GM18951 (cell line): Measurements from ENCODE around the gene YTHDF2.

ENCODE experiments used
- POLR2A ChIP-seq: IDR thresholded peaks from 4 replicates; pipeline ENCODE4 v1.6.1; 2011; ENCODE audit warnings: mild to moderate bottlenecking; ENCODE audit not compliant: insufficient read length, insufficient read depth; ENCODE audit errors: extremely low read depth
- in situ Hi-C: fragments of 300-500 bp; cut with MboI; formaldehyde crosslinking; loops from one replicate; pipeline ENCODE4 v1.12.0; 2022; ENCODE audit warnings: low sequenced_read_pairs, mixed read lengths, inconsistent platforms; ENCODE audit not compliant: unreplicated experiment

YTHDF2 gene

DNA sequence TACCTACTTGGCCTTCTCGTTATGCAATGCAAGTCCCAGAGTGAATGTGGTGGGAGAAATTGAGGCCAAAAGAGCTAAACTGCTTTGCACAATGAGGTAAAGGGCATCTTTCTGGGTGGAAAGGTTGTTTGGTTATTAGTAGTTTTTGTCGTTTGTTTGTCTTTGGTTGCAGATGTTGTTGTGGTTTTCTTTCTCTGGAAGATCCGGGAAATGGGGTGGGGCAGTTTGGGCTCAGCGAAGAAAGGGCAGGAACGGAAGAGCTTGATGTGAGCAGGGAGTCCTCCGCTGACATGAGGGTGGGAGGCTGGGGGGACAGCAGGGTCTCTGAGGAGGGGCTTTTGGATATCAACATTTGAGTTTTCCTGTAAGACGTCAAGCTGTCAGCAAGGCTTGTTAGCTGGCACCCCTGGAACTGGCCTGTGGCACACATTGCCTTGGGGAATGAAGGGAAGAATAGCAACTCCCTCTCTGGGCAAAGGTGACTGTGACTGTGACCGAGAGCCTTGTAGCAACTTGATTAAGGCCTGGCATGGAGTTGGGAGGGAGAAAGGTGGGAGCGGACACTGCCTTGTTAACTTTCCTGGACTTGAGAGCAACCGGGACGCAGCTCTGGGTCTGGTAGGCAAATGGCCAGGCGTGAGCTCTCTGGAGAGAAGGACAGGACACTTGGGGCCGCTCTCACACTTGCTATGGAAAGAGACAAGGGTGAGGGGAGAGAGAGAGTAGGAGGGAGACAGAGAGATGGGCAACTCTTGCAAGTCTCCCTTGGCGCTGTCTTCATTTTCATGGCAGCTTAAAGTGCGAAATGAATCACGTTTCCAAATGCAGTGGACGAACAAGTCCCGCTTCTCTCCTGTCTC is 59.8 kb downstream of the YTHDF2 start:
- in situ Hi-C loops = loop anchor here (25.0 kb wide), 2 partner anchors 241 to 391 kb away; partner anchors contain the start of gene SRSF4
- TF ChIP-seq POLR2A = no peak

DNA sequence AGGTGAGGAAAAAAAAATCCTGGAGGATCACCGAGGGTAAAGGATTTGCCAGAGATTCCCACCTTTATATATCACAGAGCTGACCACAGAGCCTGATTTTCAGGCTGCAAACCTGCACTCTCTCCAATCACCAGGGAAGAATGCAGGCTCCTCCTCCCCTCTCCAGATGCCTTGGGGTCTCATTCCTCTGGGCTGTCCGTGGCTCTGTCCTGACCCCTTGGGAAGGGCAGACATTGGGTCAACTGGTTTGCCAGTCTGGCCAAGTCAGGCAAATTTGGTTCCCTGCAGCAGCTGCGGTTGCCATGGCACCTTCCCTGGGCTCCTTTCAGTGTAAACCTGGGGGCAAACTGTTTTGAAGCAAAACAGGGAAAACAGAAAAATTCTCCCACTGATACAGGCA is 63.6 kb downstream of the YTHDF2 start:
- TF ChIP-seq POLR2A = no peak
- in situ Hi-C loops = no loop called here

DNA sequence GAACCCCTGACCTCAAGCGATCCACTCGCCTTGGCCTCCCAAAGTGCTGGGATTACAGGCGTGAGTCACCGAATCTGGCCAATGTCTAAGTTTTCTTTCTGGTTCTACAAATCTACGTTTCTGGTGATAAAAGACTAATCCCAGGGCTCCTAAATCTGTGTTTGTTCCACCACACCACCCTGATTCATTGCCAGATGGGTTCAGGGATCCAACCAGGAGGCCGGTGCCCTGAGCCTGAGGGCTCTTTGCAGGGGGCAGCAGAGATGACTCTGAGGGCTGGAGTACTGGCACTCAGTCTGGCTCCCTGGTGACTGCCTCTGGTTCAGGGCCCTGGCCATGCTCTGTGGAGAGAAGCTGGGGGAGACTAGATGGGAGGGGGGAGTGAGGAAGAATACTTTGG is 64.7 kb downstream of the YTHDF2 start:
- in situ Hi-C loops = no loop called here
- TF ChIP-seq POLR2A = no peak

DNA sequence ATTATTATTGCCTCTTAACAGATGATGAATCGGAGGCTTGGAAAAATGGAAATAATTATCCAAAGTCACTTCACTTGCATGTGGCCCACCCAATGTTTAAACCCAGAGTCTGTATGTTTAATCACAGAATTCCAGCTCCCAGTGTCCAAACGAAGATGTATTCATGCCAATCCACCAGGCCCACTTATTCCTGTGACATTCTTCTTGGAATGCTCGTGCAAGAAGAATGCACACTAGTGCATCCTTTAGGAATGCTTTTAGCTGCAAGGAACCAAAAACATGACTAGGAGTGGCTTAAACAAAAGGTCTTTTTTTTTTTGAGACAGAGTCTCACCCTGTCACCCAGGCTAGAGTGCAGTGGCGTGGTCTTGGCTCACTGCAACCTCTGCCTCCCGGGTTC is 66.3 kb downstream of the YTHDF2 start:
- TF ChIP-seq POLR2A = no peak
- in situ Hi-C loops = no loop called here

DNA sequence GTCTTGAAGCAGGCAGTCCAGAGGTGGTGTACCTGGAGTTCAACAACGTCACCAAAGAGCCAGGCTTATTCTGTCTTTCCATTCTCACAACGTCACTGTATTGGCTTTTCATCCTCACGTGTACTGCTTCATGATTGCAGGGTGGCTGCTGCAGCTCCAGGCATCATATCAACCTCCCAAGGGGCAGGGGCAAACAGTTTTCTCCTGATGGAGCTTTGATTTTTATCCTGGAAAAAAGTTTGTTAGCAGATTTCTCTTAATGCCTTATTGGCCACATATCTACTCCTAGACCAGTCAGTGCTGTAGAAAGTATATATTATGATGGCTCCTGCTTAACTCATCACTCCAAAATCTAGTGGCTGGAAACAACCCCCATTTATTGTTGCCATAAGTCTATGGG is 66.9 kb downstream of the YTHDF2 start:
- in situ Hi-C loops = no loop called here

DNA sequence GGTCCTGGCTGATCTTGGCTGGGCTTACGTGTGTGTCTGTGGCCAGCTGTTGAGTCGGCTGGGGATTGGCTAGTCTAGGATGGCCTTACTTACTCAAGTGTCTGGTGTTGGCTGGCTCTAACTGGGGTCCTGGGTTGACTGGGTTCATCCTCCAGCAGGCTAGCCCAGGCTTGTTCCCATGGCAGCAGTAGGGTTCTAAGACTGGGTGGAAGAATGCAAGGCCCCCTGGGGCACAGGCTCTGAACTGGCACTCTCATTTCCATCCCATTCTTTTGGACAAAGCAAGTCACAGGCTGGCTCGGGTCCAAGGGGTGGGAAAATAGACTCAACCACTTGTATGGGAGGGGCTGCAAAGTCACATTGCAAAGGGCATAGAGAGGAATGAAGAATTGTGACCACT is 67.3 kb downstream of the YTHDF2 start:
- in situ Hi-C loops = no loop called here
- no peak for TF ChIP-seq POLR2A

More for the DNA sequence above, 66.9 kb downstream of the YTHDF2 start:
- no peak for TF ChIP-seq POLR2A

DNA sequence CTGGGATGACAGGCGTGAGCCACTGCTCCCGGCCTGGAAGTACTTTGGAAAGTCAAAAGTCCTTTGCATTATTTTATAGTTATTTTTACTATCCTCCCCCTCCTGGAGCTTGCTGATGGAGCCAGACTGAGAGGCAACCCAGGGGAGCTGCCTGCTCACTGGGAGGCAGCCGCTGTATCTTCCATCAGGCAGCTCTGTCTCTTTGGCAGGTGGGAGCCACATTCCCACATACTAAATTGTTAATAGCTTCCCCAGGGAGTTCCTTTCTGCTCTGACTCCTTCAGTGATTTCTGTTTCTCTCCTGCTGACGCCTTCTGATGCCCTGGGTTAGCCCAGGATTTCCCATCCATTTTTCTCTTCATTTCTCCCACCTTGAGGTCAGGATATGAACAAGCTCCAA is 70.3 kb downstream of the YTHDF2 start:
- no peak for TF ChIP-seq POLR2A
- in situ Hi-C loops = no loop called here

DNA sequence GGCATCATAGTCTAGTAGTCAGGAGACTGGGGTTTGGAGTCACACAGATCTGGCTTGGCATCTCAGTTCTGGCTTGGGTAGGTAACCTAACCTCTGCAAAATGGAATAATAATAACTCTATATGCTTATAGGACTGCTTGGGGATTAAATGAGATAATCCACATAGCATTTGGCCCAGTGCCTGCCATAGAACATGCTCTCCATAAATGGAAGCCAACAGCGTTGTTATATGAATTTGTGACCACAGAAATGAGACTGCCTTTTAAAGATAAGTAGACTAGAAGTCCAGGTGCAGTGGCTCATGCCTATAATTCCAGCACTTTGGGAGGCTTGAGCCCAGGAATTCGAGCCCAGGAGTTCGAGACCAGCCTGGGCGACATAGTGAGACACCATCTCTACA is 71.2 kb downstream of the YTHDF2 start:
- in situ Hi-C loops = no loop called here
- TF ChIP-seq POLR2A = no peak

DNA sequence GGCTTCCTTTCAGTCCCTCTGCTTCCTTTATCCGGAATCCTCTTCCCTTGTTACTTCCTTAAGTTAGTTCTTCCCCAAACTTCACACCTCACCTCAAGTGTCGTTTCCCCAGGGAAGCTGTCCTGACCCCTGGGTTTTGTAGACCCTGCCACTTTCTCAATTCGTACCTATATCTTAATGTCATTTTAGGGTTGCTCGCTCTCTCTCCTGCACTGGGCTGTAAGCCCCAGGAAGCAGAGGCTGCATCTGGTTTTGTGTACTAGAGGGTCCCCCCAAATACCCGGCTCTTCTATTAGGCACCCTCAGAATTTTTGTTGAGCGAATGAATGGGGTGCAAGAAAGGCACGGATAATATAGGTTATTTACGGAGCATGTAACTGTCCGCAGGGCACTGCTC is 74.6 kb downstream of the YTHDF2 start:
- TF ChIP-seq POLR2A = no peak
- in situ Hi-C loops = no loop called here

DNA sequence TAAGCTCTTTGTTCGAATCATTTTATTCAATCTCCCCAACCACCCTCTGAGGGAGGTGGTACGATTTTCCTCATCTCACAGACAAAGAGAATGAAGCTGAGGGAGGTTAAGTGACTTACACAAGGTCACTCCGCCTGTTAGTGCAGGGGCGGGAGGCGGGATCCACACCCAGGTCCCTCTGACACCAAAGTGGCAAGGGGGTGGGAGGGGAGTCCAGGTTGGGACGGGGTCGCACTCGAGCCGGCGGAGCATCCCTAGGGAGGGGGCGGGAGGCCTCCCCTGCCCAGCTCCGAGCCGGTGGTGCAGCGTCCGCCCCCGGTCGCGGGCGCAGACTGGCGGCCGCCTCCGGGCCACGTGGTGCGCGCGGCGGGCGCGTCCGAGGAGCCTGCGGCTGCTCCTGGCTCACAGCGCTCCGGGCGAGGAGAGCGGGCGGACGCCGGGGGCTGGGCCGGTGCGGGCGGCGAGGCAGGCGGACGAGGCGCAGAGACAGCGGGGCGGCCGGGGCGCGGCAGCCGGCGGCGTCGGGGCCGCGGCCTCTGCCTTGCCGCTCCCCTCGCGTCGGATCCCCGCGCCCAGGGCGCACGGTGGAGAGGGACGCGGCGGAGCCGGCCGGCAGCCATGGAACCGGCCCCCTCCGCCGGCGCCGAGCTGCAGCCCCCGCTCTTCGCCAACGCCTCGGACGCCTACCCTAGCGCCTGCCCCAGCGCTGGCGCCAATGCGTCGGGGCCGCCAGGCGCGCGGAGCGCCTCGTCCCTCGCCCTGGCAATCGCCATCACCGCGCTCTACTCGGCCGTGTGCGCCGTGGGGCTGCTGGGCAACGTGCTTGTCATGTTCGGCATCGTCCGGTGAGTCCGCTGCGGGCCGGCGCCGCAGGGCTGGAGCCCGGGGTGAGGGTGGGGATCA is 75.3 kb downstream of the YTHDF2 start, which contains the start of gene OPRD1:
Gene OPRD1, plus strand, starts transcription at position 405 of the 903 bp plus-strand sequence. Its CDS starts 214 bp downstream, at position 619.
- TF ChIP-seq POLR2A = no peak

DNA sequence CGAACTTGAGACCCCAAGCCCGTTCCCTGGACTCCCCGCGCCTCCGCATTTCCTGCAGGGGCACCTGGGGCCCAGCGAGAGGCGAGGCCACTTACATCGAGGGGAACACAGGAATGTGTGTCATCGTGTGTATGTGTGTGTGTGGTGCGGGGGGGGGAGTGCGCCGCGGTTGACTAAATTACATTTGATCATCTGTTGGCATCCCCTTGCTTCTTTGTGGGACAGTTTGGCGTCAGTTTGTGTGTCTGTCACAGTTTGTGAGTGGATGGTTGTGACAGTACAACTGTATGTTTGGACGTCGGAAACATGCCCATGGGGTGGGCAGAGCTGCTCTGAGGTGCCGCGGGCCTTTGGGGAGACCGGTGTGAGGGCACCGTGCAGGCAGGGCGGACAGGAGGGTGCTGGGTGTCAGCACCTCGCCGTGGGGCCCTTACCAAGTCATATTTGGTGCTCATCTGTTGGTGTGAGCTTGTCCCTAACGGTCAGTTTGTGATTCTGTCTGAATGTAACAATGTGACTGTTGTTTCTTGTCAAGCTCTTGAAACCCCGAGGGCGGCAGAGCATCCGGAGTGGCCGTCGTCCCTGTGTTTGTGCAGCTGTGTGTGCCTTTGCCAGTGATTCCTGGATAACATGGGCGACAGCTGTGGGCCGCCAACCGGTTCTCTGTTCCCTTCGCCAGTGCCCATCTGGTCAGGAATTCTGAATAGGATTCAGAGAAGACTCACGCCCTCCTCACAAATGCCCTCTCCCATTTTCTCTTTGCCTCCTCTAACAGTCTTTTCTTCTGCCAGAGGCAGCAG is 76.1 kb downstream of the YTHDF2 start:
- in situ Hi-C loops = no loop called here
- TF ChIP-seq POLR2A = no peak

More for the DNA sequence above, 75.3 kb downstream of the YTHDF2 start, which contains the start of gene OPRD1:
- in situ Hi-C loops = no loop called here

DNA sequence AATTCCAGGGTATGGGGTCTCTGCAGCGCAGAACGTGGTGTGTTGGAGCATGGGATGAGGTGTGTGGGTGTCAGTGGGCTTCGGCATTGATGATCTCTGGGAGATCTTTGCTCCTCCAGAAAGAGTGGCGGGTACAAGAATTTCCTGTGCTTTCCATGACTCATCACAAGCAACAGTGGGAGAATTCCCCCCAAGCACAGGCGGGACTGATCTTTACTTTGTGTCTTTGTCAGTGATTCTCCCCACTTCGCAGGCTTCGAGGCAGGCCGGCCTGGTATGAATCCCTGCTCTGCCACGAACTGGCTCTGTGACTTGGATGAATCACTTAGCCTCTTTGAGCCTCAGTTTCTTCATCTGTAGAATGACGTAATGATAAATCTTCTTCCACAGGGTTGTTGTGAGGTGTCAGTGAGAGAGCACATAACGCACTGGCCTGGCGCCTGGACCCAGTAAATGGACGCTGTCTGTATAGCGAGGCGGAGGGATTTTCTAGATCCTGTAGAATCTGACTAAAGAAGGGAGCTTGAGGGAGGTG is 77.3 kb downstream of the YTHDF2 start:
- TF ChIP-seq POLR2A = no peak
- in situ Hi-C loops = no loop called here
